ENCODE results near the gene TBX15.

GRCh38 chr1:118927427-118928187 lies 60.5 kb downstream of the TBX15 start:
- no peak for TF ChIP-seq CTCF (IDR thresholded peaks at IDR 0.05)
- TF ChIP-seq POLR2AphosphoS5 (IDR thresholded peaks at IDR 0.05; ENCODE audit: low read depth, low read length) = no peak
- no peak for TF ChIP-seq REST (IDR thresholded peaks at IDR 0.05; ENCODE audit: insufficient read depth in 1 of 2, low read depth in 2 of 2, low read length in 1 of 2)
- no peak for TF ChIP-seq TCF7L2 (IDR thresholded peaks at IDR 0.05; ENCODE audit: low read depth, low read length)
